Sigmoid colon (tissue), 4 donors: Measurements from ENCODE around the gene PAPOLA.

Source experiments
- EP300 ChIP-seq, 4 donors: sonication (generic); formaldehyde crosslinking; IDR thresholded peaks; one replicate each; pipeline ENCODE4 v1.6.1; 2017; ENCODE audit warnings: antibody characterized with exemption in 4 of 4
- POLR2A ChIP-seq, 2 donors: fragments of 450-650 bp; IDR thresholded peaks; one replicate each; pipeline ENCODE4 v1.6.1; 2016; ENCODE audit warnings: antibody characterized with exemption in 2 of 2, mild to moderate bottlenecking in 2 of 2, moderate library complexity in 2 of 2
- POLR2AphosphoS5 ChIP-seq, 4 donors: sonication (generic); formaldehyde crosslinking; IDR thresholded peaks; one replicate each; pipeline ENCODE4 v1.6.1; 2017; ENCODE audit warnings: antibody characterized with exemption in 4 of 4
- TF ChIP-seq, protein P1 (sequence below), 4 experiments: fragments of 450-650 bp in 3 of 4; fragments of 200-600 bp in 1 of 4; IDR thresholded peaks; one replicate each; pipeline ENCODE4 v1.5.1; 2016 to 2019; ENCODE audit warnings: antibody characterized with exemption in 4 of 4, mild to moderate bottlenecking in 3 of 4, moderate library complexity in 2 of 4

DNA sequence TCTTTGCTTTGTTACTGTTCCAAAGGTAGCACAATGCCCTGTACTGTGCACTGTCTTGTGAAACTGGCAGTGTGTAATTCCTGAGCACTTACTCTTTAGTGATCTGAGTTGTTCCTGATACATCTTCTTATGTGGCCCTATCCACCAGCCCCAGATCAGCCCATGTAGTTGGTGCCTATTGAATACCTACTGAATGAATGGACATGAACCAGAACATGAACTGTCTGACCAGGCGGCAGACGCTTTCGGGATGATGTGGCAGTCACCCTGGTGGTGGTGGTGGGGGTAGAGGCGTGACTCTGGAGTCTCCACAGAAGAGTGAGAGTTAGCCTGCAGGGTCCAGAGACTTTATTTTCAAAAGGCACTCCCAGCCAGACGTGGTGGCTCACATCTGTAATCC lies 46.6 kb upstream of the PAPOLA start:
- TF ChIP-seq EP300 (IDR thresholded peaks at IDR 0.05) (no peak), POLR2AphosphoS5 (IDR thresholded peaks at IDR 0.05) (no peak), POLR2A (IDR thresholded peaks at IDR 0.05) (no peak)
- TF ChIP-seq, protein P1, sequence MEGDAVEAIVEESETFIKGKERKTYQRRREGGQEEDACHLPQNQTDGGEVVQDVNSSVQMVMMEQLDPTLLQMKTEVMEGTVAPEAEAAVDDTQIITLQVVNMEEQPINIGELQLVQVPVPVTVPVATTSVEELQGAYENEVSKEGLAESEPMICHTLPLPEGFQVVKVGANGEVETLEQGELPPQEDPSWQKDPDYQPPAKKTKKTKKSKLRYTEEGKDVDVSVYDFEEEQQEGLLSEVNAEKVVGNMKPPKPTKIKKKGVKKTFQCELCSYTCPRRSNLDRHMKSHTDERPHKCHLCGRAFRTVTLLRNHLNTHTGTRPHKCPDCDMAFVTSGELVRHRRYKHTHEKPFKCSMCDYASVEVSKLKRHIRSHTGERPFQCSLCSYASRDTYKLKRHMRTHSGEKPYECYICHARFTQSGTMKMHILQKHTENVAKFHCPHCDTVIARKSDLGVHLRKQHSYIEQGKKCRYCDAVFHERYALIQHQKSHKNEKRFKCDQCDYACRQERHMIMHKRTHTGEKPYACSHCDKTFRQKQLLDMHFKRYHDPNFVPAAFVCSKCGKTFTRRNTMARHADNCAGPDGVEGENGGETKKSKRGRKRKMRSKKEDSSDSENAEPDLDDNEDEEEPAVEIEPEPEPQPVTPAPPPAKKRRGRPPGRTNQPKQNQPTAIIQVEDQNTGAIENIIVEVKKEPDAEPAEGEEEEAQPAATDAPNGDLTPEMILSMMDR (IDR thresholded peaks at IDR 0.05): no peak
